HG03159 (cell line): ENCODE data around the gene CECR2.
"Not testable (repeated sequence)": the region's sequence is repeated elsewhere in the genome, so short reads cannot be mapped to it uniquely, and the experiment has no call there.

Experiments used
- ATAC-seq: cut with Tn5 transposase; IDR thresholded peaks from one replicate; pipeline ENCODE4 v1.9.1; 2021; ENCODE audit warnings: mild to moderate bottlenecking, moderate library complexity; ENCODE audit not compliant: unreplicated experiment

CECR2 gene

DNA sequence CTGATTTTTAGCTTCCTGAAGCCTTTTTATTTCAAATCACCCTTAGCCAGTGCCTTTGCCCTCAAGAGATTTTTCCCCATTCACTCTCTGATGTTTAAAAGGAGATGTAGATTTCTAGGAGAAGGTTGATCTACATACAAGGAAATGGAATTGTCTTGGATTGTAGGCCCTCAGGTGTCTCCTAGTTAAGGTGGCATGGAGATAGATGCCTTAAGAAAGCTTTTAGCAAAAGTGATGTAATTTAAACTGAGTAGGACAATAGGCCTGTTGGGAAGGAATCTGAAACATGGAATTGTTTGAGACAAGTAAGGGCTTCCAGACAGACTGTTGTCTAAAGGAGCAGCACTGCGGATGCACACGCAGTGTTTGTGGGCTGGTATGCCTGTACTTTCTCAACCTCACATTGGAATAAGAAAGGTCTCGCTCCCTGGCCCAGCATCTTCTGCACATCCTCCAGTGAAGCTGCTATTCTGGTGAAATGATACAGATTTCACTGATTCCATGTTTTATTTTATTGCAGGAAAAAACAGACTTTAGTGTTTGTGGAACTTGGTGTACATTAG lies 124.2 kb downstream of the CECR2 start:
- no peak for ATAC-seq

- ATAC-seq, result no peak
Measured at GRCh38 chr22:17496841-17497240, 127.6 kb downstream of the CECR2 start.

- ATAC-seq, result no peak
Measured at GRCh38 chr22:17501679-17502285, 132.5 kb downstream of the CECR2 start.

- no peak for ATAC-seq
Measured at GRCh38 chr22:17508110-17508509, 138.8 kb downstream of the CECR2 start.

DNA sequence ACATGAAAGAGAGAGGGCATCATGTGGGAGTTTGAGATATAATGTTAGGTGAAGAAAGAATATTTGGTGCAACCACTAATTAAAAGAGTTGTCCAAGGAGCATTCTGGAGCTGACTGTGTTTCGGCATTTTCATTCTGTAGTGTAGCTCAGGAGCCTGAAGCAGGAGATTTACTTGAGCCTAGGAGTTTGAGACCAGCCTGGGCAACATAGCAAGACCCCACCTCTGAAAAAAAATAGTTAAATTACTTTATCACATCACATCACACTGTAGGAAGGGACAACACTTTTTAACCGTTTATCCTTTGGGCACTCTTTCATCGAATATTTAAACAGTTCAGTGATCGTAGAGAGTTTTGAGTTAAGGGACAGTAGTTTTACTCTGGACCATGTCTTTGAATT lies 143.7 kb downstream of the CECR2 start:
- ATAC-seq, result no peak

DNA sequence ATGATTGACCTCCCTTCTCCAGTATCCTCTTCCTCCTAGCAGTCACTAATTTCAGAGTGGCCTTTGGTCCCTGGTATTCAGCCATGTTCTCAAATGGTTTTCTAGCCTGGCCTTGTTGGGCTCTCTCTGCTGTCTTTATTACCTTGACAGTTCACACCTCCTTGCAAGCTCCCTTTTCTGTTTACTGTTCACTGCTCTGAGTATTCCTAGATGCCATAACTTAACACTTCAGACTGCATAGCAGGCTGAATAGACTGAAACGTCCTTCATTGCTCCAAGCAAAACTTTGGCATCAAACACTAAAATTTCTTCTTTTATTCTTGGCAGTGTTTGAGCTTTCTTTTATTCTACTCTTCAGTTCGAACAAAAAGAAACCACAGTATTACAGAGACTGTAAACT lies 144.4 kb downstream of the CECR2 start:
- ATAC-seq, result no peak

DNA sequence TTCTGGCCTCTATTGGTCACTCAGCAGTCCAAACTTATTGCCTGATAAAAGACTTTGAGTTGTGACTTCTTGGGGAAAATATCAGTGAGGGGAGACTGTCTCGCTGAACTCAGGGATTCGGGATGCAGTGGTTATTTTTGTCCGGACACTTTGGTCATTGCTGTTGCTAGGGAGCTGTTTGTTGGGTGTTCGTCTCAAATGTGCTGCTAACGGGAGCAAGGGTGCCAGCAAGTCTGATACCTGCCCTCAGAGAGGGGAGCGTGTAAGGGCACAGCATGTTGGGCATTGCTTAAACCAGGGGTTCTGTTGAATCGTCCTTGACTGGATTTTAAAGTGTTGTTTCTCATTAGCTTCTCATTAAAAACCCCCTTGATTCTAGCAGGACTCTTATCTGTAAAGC lies 144.8 kb downstream of the CECR2 start:
- ATAC-seq, result no peak

DNA sequence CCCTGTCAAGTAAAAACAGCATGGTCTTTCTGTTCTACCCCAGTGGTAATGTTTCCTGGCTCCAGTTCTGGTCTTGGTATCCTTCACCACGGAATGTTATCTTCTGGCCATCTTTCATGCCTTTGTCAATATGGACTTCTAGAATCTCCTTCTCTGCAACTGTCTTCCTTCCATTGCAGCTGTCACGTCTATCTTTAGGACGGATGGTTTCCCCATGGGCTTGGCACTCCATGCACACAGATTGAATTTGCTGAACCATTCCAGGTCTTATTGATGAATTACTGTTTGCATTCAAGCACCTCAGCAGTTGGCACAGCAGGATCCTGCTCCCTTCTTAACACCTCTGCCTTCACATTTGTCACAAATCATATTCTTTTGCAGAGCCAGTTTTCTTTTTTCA lies 149.1 kb downstream of the CECR2 start:
- no peak for ATAC-seq

GRCh38 chr22:17521971-17522370 lies 152.7 kb downstream of the CECR2 start:
- ATAC-seq, result not testable (repeated sequence)

GRCh38 chr22:17523925-17524324 lies 154.7 kb downstream of the CECR2 start:
- ATAC-seq, result no peak

GRCh38 chr22:17536269-17536668 lies 167.0 kb downstream of the CECR2 start:
- ATAC-seq, result no peak

- no peak for ATAC-seq
Measured at GRCh38 chr22:17537155-17537554, 167.9 kb downstream of the CECR2 start.

DNA sequence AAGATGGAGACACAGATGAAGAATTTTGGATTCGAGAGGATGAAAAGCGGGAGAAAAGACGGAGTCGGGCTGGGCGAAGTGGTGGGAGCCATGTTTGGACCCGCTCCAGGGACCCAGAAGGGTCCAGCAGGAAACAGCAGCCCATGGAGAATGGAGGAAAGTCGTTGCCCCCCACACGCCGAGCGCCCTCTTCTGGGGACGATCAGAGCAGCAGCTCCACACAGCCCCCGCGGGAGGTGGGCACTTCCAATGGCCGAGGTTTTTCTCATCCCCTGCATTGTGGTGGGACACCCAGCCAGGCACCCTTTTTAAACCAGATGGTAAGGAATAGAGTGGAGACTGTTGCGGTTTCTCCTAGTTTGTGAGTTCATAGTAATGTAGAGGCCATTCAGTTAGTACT lies 171.2 kb downstream of the CECR2 start:
- ATAC-seq, result no peak

GRCh38 chr22:17541476-17541875 lies 172.2 kb downstream of the CECR2 start:
- no peak for ATAC-seq

DNA sequence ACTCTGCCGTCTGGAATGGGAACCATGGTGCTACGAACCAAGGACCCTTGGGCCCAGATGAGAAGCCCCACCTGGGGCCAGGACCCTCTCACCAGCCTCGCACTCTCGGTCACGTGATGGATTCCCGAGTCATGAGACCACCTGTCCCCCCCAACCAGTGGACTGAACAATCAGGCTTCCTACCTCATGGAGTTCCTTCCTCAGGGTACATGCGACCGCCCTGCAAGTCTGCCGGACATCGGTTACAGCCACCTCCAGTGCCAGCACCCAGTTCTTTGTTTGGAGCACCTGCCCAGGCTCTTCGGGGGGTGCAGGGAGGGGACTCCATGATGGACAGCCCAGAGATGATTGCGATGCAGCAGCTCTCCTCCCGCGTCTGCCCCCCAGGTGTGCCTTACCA lies 173.2 kb downstream of the CECR2 start:
- ATAC-seq, result no peak

GRCh38 chr22:17548010-17548755 lies 178.9 kb downstream of the CECR2 start:
- ATAC-seq, result no peak

DNA sequence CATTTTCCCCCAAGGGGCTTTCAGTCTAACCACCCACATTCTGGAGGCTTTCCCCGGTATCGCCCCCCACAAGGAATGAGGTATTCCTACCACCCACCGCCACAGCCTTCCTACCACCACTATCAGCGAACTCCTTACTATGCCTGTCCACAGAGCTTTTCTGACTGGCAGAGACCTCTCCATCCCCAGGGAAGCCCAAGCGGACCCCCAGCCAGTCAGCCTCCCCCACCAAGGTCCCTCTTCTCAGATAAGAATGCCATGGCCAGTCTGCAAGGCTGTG lies 179.4 kb downstream of the CECR2 start:
- ATAC-seq, result no peak

DNA sequence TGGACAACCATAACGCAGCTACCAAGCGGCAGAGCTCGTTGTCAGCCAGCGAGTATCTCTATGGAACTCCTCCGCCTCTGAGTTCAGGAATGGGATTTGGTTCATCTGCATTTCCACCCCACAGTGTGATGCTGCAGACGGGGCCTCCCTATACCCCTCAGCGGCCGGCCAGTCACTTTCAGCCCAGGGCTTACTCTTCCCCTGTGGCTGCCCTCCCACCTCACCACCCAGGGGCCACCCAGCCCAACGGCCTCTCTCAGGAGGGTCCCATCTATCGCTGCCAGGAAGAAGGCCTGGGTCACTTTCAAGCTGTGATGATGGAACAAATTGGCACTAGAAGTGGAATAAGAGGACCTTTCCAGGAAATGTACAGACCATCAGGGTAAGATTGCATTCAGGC lies 179.9 kb downstream of the CECR2 start:
- ATAC-seq, result no peak

DNA sequence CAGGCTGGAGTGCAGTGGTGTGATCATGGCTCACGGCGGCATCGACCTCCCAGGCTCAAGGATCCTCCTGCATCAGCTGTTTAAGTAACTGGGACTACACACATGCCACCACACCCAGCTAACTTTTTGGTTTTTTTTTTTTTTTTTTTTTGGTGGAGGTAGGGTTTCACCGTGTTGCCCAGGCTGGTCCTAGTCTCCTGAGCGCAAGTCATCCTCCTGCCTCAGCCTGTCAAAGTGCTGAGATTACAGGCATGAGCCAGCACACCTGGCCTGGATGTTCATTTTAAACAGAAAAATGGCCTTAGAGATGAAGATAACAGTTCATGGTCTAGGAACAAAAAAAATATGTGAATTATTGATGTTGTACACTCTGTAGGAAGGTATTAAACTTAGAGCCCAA lies 180.4 kb downstream of the CECR2 start:
- ATAC-seq, result no peak

DNA sequence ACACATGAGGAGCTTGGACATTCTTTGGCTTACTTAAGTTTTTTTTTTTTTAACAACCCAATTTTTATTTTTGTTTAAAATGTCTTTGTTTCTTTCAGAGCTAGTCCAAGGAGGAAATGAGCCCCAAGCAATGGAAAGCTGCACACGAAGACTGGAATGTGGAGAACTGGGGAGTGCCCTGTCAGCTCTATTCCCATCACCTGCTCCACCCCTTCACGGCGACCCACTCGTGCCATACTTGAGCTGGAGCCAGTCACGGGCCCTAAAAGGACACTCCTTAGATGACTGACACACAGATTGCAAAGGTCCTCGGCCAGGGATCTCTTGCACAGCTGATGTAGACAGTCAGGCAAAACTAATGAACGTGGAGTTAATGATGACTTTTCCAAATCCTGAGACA lies 183.5 kb downstream of the CECR2 start:
- no peak for ATAC-seq

- no peak for ATAC-seq
Measured at GRCh38 chr22:17554814-17555213, 185.6 kb downstream of the CECR2 start.

- no peak for ATAC-seq
Measured at GRCh38 chr22:17559188-17559587, 189.9 kb downstream of the CECR2 start.
